Fibroblast of mammary gland (primary cell): ENCODE measurements around the gene KDSR.

ENCODE experiments used
- DNase-seq: peaks from one replicate; pipeline ENCODE4 v3.0.0-alpha.2; 2010; ENCODE audit warnings: low read depth
- H3K4me3 ChIP-seq: 2 replicates; pipeline ENCODE4 v1.5.1; 2011; ENCODE audit warnings: low read depth, mild to moderate bottlenecking, low read length, moderate library complexity; ENCODE audit not compliant: control insufficient read depth
- CTCF ChIP-seq: conservative IDR thresholded peaks from 2 replicates; pipeline ENCODE4 v1.5.1; 2011; ENCODE audit warnings: low read depth, low read length, inconsistent platforms; ENCODE audit not compliant: control insufficient read depth, insufficient read depth

KDSR gene

GRCh38 chr18:63307551-63308200 is 59.3 kb downstream of the KDSR start:
- no peak for TF ChIP-seq CTCF

DNA sequence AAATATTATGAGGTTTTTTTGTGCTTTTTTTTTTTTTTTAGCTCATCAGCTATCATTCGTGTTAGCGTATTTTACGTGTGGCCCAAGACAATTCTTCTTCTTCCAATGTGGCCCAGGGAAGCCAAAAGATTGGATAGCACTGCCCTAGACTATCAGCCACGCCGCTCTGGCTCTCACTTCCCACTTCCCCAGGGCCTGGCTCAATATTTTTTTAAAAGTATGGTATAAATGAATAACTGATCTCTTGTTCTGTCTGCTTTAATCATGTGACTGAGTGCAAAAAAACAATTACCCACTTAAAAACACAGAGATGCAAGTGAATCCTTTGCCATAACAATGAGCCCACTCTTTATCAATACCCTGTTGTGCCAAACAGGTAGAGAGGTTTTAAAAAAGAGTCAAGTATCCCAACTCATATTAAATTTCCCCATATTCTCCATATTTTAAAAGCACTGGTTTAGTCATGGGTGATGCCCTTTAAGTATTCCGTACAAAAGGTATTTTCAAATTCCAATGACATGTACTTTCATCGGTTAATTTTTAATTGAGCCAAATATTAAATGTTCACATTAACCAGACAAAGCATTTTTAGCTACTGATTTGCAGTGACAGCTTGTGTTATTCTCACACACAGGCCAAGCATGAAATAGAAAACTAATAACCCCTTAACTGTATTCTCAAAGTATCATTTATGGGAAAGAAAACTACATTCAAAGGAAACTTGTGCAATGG is 60.0 kb downstream of the KDSR start:
- H3K4me3 ChIP-seq: no peak overlapping the region
- no peak for DNase-seq
- TF ChIP-seq CTCF: no peak

More at GRCh38 chr18:63307551-63308200, 59.3 kb downstream of the KDSR start:
- DNase-seq: peak; percentile 6
- no peak overlapping the region for H3K4me3 ChIP-seq

- no peak for TF ChIP-seq CTCF
- no peak for DNase-seq
- H3K4me3 ChIP-seq: no peak overlapping the region
These were observed 60.8 kb downstream of the KDSR start for GRCh38 chr18:63306249-63306648.

DNA sequence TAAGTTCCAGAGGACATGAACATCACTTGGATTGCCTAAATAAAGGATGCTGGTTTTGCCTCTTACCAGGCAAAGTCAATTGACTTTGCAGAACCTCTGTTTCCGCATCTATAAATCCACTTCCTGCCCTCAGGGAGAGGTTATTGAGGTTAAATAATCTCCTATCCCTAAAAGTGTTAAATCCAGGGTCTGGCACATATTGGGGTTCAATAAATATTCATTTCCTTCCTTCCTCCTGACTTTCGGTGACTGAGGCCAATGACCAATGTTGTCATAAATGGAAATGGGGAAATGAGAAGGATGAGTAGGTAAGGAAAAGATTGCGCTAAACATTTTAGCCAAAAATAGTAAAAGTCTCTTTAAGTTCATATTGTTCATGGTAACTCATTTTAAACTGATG is 63.5 kb downstream of the KDSR start:
- no peak overlapping the region for H3K4me3 ChIP-seq
- no peak for DNase-seq
- no peak for TF ChIP-seq CTCF

GRCh38 chr18:63302636-63303405 is 64.2 kb downstream of the KDSR start:
- no peak overlapping the region for H3K4me3 ChIP-seq
- TF ChIP-seq CTCF: no peak
- no peak for DNase-seq

GRCh38 chr18:63302220-63302619 is 64.8 kb downstream of the KDSR start:
- H3K4me3 ChIP-seq: no peak overlapping the region
- DNase-seq: no peak
- no peak for TF ChIP-seq CTCF
